ENCODE measurements around the gene C2CD3. TPM values are rescaled to one million over a fixed set of nuclear protein-coding genes. Genes with fewer than 3 reads are reported as not detected.

Gene C2CD3
- total RNA-seq, 2 donors from 2014 or later = 35.3 to 37.9 TPM

DNA sequence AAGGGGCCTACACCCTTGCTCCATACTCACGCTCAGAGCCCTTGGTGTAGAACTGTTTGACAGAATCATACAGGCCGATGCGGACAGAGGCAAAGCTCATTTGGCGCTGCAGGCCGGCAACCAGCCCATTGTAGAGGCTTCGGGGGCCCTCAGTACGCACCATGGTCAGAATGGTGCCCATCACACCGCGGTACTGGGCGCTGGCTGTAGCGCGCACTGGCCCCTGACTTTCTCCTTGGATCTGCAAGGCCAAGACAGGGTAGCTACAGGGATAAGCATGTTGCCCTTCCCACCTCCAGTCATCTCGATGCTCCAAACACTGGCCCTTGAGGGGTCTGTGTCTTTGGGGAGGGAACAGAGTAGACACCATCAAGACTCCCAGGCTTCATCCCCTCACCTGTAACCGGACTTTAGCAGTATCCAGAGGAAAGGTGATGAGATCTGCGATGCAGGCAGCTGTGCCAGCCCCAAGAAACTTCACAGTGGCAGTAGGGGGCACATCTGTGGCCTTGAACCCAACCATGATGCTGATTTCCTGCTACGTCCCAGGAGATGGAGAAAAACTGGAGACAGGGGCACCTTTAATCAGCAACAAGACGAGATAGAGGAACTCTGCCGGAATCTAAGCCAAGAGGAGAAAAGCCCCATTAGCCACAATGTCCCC lies 192.8 kb downstream of the C2CD3 start:
- no peak for ATAC-seq (replicated peaks)
- H3K9me3 Mint-ChIP-seq = no peaks in the 10 kb centered on the region
- H3K4me3 Mint-ChIP-seq = peak overlapping the region; percentile 86
- H3K4me1 Mint-ChIP-seq = peaks cover 50% of the 10 kb centered on the region
- peak overlapping the region; percentile 93 for H3K27ac Mint-ChIP-seq
- H3K36me3 Mint-ChIP-seq (ENCODE audit: low read depth) = peaks cover 93% of the 10 kb centered on the region
- no peaks in the 10 kb centered on the region for H3K27me3 Mint-ChIP-seq

DNA sequence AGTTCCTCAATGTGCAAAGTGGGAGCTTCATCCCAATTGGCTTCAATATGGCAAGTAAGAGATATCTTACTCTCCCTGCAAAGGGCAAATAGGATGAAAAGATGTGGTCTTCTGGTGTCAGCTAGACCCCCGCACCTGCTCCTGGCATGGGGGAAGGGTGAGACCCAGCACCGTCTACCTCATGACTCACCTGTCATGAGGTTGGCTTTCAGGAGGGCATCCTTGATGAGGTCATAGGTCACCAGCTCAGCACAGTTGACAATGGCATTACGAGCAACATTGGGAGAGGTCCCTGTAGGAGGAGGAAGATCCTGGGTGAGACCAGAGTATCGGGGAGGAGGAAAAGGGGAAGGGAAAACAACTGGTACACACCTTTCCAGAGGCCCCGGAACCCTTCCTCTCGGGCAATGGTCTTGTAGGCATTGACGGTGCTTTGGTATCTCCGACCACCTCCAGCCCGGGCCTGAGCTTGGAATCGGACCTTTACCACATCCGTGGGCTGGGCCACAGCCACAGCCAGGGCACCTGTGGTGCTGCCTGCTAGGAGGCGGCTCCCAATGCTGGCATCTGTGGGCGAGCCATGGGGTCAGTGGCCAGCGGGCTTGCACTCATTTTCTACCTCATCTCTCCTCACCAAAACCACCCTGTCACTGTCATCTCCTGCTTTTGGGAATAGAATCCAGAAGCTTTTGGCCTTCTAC lies 194.2 kb downstream of the C2CD3 start:
- Mint-ChIP-seq H3K27ac (peak overlapping the region; percentile 93), H3K9me3 (no peaks in the 10 kb centered on the region), H3K36me3 (ENCODE audit: low read depth) (peaks cover 79% of the 10 kb centered on the region), H3K27me3 (no peaks in the 10 kb centered on the region), H3K4me1 (peaks cover 50% of the 10 kb centered on the region), H3K4me3 (peak overlapping the region; percentile 86)
- ATAC-seq (replicated peaks) = no peak

DNA sequence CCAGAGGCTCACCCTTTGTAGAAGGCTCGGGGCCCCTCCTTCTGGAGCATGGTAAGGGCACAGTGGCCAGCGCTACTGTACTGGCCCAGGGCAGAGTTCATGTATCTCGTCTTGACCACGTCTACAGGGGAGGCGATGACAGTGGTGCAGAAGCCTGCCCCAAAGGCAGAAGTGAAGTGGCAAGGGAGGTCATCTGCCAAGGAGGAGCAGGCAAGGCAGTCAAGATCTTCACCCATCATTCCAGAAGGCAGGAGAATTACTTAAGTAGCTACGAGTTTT lies 195.4 kb downstream of the C2CD3 start:
- peaks cover 47% of the 10 kb centered on the region for H3K4me1 Mint-ChIP-seq
- peak overlapping the region; percentile 89 for H3K27ac Mint-ChIP-seq
- no peaks in the 10 kb centered on the region for H3K27me3 Mint-ChIP-seq
- peak overlapping the region; percentile 86 for H3K4me3 Mint-ChIP-seq
- no peaks in the 10 kb centered on the region for H3K9me3 Mint-ChIP-seq
- ATAC-seq (replicated peaks) = no peak
- peaks cover 67% of the 10 kb centered on the region for H3K36me3 Mint-ChIP-seq (ENCODE audit: low read depth)

DNA sequence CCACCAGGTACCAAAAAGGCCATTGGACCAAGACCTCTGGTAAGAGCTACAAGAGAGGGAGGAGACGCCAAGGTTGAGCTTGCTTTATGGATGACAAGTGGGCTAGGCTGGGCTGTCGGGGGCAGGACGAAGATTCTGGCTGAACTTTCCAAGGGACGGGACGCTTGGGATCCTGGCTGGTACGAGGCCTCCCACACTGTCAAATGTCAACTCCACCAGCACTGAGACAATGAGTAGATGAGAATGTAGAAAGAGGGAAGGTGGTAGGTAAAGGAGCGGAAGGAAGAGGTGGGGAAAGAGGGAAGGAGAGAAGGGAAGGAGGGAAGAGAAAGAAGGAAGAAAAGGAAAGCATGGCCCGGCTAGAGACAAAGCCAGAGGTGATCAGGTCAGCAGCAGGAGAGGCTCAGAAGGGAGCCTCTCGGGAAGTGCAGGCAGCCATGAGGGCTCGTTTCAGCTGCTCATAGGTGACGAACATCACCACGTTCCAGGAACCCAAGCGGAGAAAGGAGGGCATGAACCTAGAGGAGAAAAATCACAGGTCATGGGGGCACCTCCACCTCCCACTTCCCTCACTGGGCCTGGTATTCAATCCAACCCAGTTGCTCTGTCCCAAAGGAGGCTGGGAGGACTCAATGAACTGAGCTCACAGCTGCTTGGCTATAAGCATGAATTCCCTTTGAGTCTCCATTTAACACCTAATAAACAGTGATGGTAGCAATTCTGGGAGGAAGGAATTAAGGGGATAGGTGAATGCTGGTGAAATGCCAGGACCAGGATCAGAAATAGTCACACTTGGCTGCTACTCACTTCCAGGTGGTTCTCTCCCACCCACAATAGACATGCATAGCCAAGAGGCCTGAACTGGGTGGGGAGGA lies 196.0 kb downstream of the C2CD3 start:
- Mint-ChIP-seq H3K36me3 (ENCODE audit: low read depth) (peaks cover 61% of the 10 kb centered on the region), H3K27me3 (no peaks in the 10 kb centered on the region), H3K4me1 (peaks cover 47% of the 10 kb centered on the region), H3K4me3 (peak overlapping the region; percentile 86), H3K9me3 (no peaks in the 10 kb centered on the region), H3K27ac (peak overlapping the region; percentile 89)
- ATAC-seq (replicated peaks) = no peak

DNA sequence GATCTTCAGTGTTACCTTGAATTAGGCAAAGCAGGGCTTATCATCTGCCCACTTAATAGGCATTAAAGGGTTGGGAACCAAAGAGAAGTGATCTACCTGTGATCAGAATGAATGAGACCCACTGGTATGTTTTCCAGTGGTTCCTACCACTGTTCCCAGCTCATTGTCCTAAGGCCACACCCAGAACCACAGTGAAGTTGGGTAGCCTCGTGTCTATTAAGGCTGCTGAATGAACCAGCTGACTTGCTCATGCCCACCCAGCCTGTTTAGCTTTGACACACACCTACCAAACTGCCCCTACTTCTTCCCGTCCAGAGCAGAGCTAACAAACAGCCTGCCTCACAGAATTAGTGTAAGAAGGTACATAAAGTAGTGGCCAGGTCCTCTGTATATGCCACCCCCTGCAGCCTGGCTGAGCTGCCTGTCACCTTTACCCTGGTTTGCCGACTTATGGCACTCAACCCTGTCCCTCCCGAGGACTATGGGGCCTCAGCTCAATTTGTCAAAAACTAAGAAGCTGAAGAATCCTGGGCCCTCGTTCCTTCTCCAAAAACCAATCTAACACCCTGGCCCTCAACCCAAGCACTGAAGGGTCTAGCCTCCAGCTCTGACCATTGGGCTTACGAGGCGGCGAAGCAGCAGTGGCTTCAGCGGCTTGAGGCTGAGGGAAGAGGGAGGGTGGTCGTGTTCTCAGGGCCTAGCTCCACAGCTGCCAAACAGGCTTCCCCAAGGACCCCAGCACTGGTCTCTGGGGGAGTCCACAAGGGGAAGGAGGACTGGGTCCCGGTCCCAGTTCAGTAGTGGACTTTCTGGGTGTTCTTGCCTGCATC lies 198.0 kb downstream of the C2CD3 start:
- no peak for ATAC-seq (replicated peaks)
- Mint-ChIP-seq H3K27ac (peak overlapping the region; percentile 89), H3K36me3 (ENCODE audit: low read depth) (peaks cover 41% of the 10 kb centered on the region)

DNA sequence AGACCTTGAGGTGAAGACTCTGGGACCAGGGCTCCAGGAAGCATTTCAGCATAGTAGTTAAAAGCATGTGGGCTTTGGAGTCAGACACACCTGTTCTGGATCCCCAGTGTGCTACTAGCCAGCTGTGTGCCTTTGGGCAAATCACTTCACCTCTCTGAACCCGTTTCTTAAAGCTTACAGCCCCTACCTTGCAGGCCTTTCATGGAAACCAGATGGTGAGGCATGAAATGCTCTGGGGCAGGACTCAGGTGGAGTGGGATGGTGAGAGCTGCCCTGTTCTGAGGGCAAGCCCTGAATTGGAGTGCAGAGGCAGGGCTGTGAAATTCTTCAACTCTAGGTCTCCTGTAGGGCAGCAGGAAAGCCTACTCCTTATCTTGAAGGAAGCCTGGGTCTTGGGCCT lies 198.6 kb downstream of the C2CD3 start:
- H3K36me3 Mint-ChIP-seq (ENCODE audit: low read depth) = peaks cover 35% of the 10 kb centered on the region
- no peak for ATAC-seq (replicated peaks)

More for the DNA sequence above, 198.0 kb downstream of the C2CD3 start:
- Mint-ChIP-seq H3K9me3 (no peaks in the 10 kb centered on the region), H3K4me3 (no peak overlapping the region), H3K27me3 (no peaks in the 10 kb centered on the region), H3K4me1 (peaks cover 48% of the 10 kb centered on the region)

DNA sequence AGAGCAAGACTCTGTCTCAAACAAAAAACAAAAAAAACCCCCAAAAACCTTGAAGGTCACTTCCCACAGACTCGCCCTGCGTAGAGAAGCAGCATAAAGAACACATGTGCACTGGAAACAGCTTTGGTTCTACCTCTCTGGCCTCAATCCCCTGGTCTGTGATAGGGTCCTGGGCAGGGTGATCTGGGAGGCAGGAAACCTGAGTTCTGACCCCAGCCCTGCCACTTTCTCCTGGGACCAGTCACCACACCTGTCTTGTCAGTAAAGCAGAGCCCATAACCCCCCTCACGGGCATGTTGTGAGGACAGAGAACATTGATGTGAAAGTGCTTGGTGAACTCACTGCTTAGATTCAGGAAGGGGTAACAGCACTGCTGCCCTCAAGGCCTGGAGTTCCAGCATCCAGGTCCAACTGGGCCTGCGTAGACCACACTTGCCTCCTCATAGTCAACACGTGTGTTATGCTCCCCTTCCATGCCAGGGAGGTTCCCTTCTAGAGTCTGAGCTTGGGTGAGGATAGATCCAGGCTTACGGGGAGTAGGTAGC lies 199.6 kb downstream of the C2CD3 start:
- Mint-ChIP-seq H3K36me3 (ENCODE audit: low read depth) (peaks cover 25% of the 10 kb centered on the region), H3K9me3 (no peaks in the 10 kb centered on the region), H3K4me1 (peaks cover 36% of the 10 kb centered on the region), H3K4me3 (no peak overlapping the region), H3K27ac (peak overlapping the region; percentile 67), H3K27me3 (no peaks in the 10 kb centered on the region)
- no peak for ATAC-seq (replicated peaks)

More for the DNA sequence above, 198.6 kb downstream of the C2CD3 start:
- no peaks in the 10 kb centered on the region for H3K9me3 Mint-ChIP-seq
- H3K27me3 Mint-ChIP-seq = no peaks in the 10 kb centered on the region
- H3K4me3 Mint-ChIP-seq = no peak overlapping the region
- peak overlapping the region; percentile 89 for H3K27ac Mint-ChIP-seq
- H3K4me1 Mint-ChIP-seq = peaks cover 44% of the 10 kb centered on the region

DNA sequence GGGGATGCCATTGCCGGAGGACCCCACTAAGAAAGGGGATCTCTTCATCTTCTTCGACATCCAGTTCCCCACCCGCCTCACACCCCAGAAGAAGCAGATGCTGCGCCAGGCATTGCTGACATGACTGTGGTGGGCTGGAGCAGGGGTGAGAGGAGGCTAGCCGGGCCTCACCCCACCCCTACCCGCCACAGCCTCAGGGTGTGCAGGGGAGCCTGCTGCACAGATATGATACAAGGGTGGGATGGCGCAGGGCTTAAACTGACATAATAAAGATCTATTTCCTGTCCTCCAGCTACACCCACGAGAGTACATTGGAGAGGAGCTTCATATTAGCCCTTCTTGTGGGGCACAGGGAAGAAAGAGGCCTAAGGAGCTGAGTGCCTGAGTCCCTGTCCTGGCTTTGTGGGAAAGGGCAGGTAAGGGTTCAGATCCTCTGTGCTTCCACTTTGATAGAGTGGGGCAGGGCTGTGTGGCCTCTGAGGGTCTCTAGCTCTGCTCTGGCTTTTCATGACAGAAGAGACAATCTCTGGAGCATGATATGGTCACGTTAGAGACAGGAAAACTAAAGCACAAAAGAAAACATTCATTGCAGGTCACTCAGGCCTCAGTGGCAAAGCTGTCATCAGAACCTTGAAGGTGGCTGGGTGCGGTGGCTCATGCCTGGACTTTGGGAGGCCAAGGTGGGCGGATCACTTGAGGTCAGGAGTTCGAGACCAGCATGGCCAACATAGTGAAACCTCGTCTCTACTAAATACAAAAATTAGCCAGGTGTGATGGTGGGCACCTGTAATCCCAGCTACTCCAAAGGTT lies 200.6 kb downstream of the C2CD3 start:
- Mint-ChIP-seq H3K9me3 (no peaks in the 10 kb centered on the region), H3K27me3 (no peaks in the 10 kb centered on the region), H3K36me3 (ENCODE audit: low read depth) (peaks cover 15% of the 10 kb centered on the region), H3K4me1 (peaks cover 25% of the 10 kb centered on the region), H3K4me3 (no peak overlapping the region), H3K27ac (peak overlapping the region; percentile 82)
- ATAC-seq (replicated peaks) = no peak

DNA sequence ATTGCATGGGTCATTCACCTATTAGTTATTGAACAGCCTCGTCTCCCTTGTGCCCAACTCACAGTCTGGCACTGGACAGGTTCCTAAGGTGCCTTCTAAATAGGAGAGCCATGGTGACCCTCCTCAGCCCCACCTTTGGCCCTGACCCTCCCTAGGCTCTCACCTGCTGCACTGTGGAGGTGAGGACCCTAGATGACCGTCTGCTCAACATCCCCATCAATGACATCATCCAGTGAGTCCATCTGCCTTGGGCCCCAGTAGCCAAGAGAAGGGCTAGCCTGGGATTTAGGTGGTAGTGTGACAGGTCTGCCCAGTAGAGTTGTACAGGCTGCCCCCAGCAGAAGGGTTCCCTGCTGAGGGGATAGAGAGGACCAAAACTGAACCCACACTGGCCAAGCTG lies 201.7 kb downstream of the C2CD3 start:
- ATAC-seq (replicated peaks) = no peak
- no peaks in the 10 kb centered on the region for H3K27me3 Mint-ChIP-seq
- H3K9me3 Mint-ChIP-seq = no peaks in the 10 kb centered on the region
- H3K27ac Mint-ChIP-seq = peak overlapping the region; percentile 76
- no peak overlapping the region for H3K4me3 Mint-ChIP-seq
- H3K36me3 Mint-ChIP-seq (ENCODE audit: low read depth) = peaks cover 4% of the 10 kb centered on the region
- H3K4me1 Mint-ChIP-seq = peaks cover 22% of the 10 kb centered on the region

DNA sequence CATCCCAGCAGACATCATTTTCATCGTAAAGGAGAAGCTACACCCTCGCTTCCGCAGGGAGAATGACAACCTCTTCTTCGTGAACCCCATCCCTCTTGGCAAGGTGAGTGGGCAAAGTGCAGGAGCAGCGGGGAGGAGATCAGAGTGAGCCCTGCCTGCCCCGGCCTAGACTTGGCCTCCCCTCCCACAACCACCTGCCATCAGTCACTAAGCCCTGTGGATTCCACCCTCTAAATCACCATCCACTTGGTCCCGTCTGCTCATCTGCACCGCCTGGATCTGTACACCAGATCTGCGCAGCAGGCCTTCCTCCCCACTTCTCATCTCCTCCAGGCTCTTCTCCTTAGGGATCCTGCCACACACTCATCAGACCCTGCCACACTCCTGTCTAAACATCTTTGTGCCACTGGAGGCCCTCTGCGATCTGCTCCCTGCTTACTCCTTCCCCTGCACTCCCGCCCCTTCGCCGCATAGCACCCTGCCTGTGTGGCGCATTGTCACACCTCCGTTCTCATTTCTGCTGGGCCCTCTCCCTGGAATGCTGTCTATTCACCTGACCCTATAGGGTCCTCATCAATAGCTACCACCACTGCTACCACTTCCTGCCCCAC lies 202.3 kb downstream of the C2CD3 start:
- no peaks in the 10 kb centered on the region for H3K27me3 Mint-ChIP-seq
- no peaks in the 10 kb centered on the region for H3K9me3 Mint-ChIP-seq
- peaks cover 22% of the 10 kb centered on the region for H3K4me1 Mint-ChIP-seq
- no peak for ATAC-seq (replicated peaks)
- peak overlapping the region; percentile 76 for H3K27ac Mint-ChIP-seq
- H3K4me3 Mint-ChIP-seq = no peak overlapping the region
- no peaks in the 10 kb centered on the region for H3K36me3 Mint-ChIP-seq (ENCODE audit: low read depth)

DNA sequence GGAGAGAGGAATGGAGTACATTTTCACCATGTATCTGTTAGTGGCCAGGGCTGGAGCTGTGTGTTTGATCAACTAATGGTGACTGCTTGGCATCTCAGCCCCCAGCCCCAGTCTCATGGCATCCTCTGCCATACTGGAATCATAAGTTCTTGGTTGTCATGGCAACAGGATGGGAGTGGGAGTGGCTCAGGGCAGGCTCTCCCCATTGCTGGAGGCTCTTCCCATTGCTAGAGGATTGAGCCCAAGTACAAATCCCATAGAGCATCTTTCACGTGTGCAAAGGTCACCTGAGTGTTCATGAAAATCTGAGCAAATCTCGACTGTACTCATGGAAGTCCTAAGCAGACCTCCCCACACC lies 205.1 kb downstream of the C2CD3 start:
- Mint-ChIP-seq H3K27ac (no peak overlapping the region), H3K9me3 (no peaks in the 10 kb centered on the region), H3K27me3 (no peaks in the 10 kb centered on the region), H3K4me3 (no peak overlapping the region), H3K4me1 (peaks cover 22% of the 10 kb centered on the region), H3K36me3 (ENCODE audit: low read depth) (no peaks in the 10 kb centered on the region)
- ATAC-seq (replicated peaks) = no peak

DNA sequence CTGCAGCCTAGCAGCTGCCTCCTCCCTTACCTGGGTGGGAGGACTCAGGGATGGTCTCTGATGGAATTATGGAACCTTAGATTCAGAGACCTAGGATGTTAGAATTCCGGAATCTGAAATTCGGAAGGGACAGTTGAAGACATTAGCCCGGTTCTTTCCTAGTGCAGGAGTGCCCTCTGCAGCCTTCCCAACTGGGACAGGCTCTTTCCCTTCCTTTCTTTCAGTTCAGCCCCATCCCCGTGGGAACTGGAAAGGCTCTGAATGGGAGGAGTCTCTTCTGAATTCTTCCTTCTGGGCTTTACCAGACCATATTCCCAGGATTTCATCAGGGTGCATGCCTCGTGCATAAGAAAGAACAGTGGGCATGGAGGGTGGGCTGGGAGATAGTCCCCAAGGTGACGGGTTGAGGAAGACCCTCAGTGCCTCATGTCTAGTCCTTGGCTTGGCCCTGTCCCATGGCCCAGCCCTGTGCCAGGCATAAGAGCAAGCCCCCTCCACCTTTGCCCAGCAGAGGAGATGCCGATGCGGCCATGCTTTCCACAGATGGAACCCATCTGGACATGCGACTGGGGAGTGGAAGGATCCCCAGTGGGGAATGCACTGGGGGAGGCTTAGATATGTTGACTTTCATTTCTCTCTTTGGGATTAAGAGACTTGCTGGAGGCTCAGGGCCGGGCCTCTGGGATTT lies 205.6 kb downstream of the C2CD3 start:
- Mint-ChIP-seq H3K4me1 (peaks cover 21% of the 10 kb centered on the region), H3K27me3 (no peaks in the 10 kb centered on the region), H3K9me3 (no peaks in the 10 kb centered on the region), H3K27ac (no peak overlapping the region), H3K36me3 (ENCODE audit: low read depth) (no peaks in the 10 kb centered on the region), H3K4me3 (peak overlapping the region; percentile 41)
- no peak for ATAC-seq (replicated peaks)
